ENCODE data around the gene ASAP2. TPM values are rescaled to one million over a fixed set of nuclear protein-coding genes. Genes with fewer than 3 reads are reported as not detected.
A peak's percentile ranks its signal among the peaks of the same experiment; 100 is the strongest.

ASAP2 gene
- total and polyA plus RNA-seq, 9 of the 15 experiments (the other 6 are each of a cell fraction or from before 2014, with no cell fraction given) = 0.06 to 4.3 (median 3.1) TPM

DNA sequence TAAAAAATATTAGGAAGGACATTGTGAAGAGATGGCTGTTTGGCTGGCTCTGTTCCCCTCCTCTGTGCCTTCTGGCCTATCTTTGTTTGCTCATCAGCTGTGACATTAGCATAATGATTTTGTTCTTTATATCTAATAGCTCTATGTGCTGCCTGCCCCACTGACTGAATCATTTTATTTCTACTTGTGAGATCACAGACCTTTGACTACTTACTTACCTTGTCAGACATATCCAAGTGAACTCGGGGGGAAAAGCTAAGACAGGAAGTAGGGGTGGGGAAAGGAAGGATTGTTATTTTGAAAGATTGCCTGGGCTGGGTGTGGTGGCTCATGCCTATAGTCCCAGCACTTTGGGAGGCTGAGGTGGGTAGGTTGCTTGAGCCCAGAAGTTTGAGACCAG, 104.2 kb downstream of the ASAP2 start:
- CTCF ChIA-PET (ENCODE audit: low intra/inter-chr PET ratio) = no interaction called here
- 0% methylated on average over 1 of the region's 1 CpG for WGBS (ENCODE audit: insufficient coverage, low coverage, missing lambda C conversion rate)
- in situ Hi-C loops (cut with MboI) (no loop called here), intact Hi-C loops (cut with micrococcal nuclease) (no loop called here)
- H3K36me3 ChIP-seq (ENCODE audit: control insufficient read depth, insufficient read depth, low read length) = no peaks in the 10 kb centered on the region
- TF ChIP-seq FOXA3 (CRISPR knock-in tag; conservative IDR thresholded peaks at IDR 0.05 in 1 of 2, IDR thresholded peaks at IDR 0.05 in 1 of 2) (no peak), FOXA1 (IDR thresholded peaks at IDR 0.05; ENCODE audit: borderline replicate concordance) (no peak), NR2C2 (CRISPR knock-in tag; IDR thresholded peaks at IDR 0.05) (no peak), NR2C2 (tag; IDR thresholded peaks at IDR 0.05) (0 out of 2 replicates have a peak, but pooled peaks have one; percentile 9), ESRRB (CRISPR knock-in tag; IDR thresholded peaks at IDR 0.05; ENCODE audit: borderline replicate concordance) (no peak), ZNF175 (CRISPR knock-in tag; IDR thresholded peaks at IDR 0.05; ENCODE audit: low read depth) (no peak), ZNF561 (CRISPR knock-in tag; conservative IDR thresholded peaks at IDR 0.05) (no peak)
- TF ChIP-seq, protein P1, sequence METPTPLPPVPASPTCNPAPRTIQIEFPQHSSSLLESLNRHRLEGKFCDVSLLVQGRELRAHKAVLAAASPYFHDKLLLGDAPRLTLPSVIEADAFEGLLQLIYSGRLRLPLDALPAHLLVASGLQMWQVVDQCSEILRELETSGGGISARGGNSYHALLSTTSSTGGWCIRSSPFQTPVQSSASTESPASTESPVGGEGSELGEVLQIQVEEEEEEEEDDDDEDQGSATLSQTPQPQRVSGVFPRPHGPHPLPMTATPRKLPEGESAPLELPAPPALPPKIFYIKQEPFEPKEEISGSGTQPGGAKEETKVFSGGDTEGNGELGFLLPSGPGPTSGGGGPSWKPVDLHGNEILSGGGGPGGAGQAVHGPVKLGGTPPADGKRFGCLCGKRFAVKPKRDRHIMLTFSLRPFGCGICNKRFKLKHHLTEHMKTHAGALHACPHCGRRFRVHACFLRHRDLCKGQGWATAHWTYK (CRISPR knock-in tag; IDR thresholded peaks at IDR 0.05) = no peak
- TF ChIP-seq, protein P2, sequence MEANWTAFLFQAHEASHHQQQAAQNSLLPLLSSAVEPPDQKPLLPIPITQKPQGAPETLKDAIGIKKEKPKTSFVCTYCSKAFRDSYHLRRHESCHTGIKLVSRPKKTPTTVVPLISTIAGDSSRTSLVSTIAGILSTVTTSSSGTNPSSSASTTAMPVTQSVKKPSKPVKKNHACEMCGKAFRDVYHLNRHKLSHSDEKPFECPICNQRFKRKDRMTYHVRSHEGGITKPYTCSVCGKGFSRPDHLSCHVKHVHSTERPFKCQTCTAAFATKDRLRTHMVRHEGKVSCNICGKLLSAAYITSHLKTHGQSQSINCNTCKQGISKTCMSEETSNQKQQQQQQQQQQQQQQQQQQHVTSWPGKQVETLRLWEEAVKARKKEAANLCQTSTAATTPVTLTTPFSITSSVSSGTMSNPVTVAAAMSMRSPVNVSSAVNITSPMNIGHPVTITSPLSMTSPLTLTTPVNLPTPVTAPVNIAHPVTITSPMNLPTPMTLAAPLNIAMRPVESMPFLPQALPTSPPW (CRISPR knock-in tag; IDR thresholded peaks at IDR 0.05) = 0 out of 2 replicates have a peak, but pooled peaks have one; percentile 12
- no peak overlapping the region for H3K4me2 ChIP-seq (ENCODE audit: insufficient read depth, low read length)
- no peak overlapping the region for H2AFZ ChIP-seq (ENCODE audit: low read depth, low read length)
- no peak; the same call in 2 of the 3 replicates for ATAC-seq
- DNase-seq (ENCODE audit: extremely low read depth in 1 of 4, low spot score in 3 of 4) = no peak
- POLR2A ChIA-PET = interaction anchor here (1.0 to 1.2 kb wide), 2 partner anchors 15 to 19 kb away, joined by 3 to 4 read pairs; no protein-coding TSS in a partner anchor
- H3K9me3 ChIP-seq (replicated peaks; ENCODE audit: control insufficient read depth, insufficient read depth, low read depth, low read length) = no peaks in the 10 kb centered on the region
- BruUV-seq (replicated peaks) = no TSS peak
- H3K4me3 ChIP-seq = no peak overlapping the region
- H4K20me1 ChIP-seq (replicated peaks; ENCODE audit: control insufficient read depth, insufficient read depth, low read length) = no peaks in the 10 kb centered on the region; the same call in 1 of the 2 replicates
- H3K79me2 ChIP-seq (ENCODE audit: control insufficient read depth, insufficient read depth, low read length) = no peaks in the 10 kb centered on the region
- H3K9me1 ChIP-seq (ENCODE audit: control insufficient read depth, insufficient read depth, low read length) = no peaks in the 10 kb centered on the region
- peaks cover 8 to 52% of the 10 kb centered on the region in 2 experiments for H3K27me3 ChIP-seq (ENCODE audit: control insufficient read depth in 2 of 2, insufficient read depth in 2 of 2, low read length in 2 of 2)
- FAIRE-seq = no peak
- H3K4me1 ChIP-seq (replicated peaks in 1 of 2; ENCODE audit: control insufficient read depth in 2 of 2, insufficient read depth in 2 of 2, low read length in 2 of 2) = peaks cover 3 to 4% of the 10 kb centered on the region in 2 experiments; a peak in 3 of 5 replicates
- H3K27ac ChIP-seq (ENCODE audit: extremely low read depth, low read depth, low read length) = no peak overlapping the region
- no peak overlapping the region for H3K9ac ChIP-seq (ENCODE audit: insufficient read depth in 1 of 2, low read depth in 2 of 2, low read length in 2 of 2)
